ENCODE results near the gene AKR1B1.

GRCh38 chr7:134448356-134449229 is 10.3 kb downstream of the AKR1B1 start:
- TF ChIP-seq POLR2AphosphoS5 (IDR thresholded peaks at IDR 0.05; ENCODE audit: low read depth, low read length) (no peak), SPI1 (IDR thresholded peaks at IDR 0.05; ENCODE audit: low read depth, low read length) (no peak), POLR2A (IDR thresholded peaks at IDR 0.05; ENCODE audit: low read depth, low read length) (no peak), TAF1 (IDR thresholded peaks at IDR 0.05; ENCODE audit: low read depth, low read length) (no peak)
